ENCODE results near the gene CDH23.

DNA sequence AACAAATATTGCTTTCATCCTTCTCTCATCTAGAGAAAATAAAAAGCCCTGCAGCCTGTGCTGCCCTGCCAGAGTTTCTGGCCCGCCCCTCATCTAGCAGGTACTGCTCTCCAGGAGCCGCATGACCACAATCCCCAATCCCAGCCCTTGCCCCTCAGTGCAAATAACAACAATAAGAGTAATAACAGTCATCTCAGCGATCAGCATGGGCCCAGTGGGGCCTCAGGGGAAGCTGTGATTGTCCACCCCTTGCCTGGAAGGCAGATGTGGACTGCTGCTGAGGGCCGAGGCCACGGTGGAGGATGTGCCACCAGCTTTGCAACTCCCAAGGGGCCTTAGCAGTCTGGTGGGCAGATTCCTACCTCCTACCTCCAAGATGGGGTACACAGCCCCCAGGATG, 106.1 kb downstream of the CDH23 start:
- TF ChIP-seq HDGF (IDR thresholded peaks at IDR 0.05; ENCODE audit: borderline replicate concordance) (no peak), ZNF384 (IDR thresholded peaks at IDR 0.05) (no peak), BHLHE40 (IDR thresholded peaks at IDR 0.05; ENCODE audit: borderline replicate concordance) (no peak), ELF4 (IDR thresholded peaks at IDR 0.05) (no peak), FOXM1 (IDR thresholded peaks at IDR 0.05; ENCODE audit: borderline replicate concordance) (no peak), SUZ12 (IDR thresholded peaks at IDR 0.05) (no peak), FOXK2 (IDR thresholded peaks at IDR 0.05) (no peak), ARNT (IDR thresholded peaks at IDR 0.05) (no peak)

Data from HEK293T (cell line).